GM23248 (cell line): Measurements from ENCODE around the gene LGALS8. TPM values are rescaled to one million over a fixed set of nuclear protein-coding genes. Genes with fewer than 3 reads are reported as not detected.

Experiments
- DNase-seq: peaks from one replicate; pipeline ENCODE4 v3.0.0-alpha.2; 2015
- H2AFZ ChIP-seq: fragments of 200-600 bp; sonication (generic); 2 replicates; pipeline ENCODE4 v1.6.1; 2016; ENCODE audit warnings: antibody characterized with exemption
- H3F3A ChIP-seq: fragments of 200-600 bp; sonication (generic); 2 replicates; pipeline ENCODE4 v1.6.1; 2016; ENCODE audit warnings: mild to moderate bottlenecking, antibody characterized with exemption, mixed run types; ENCODE audit not compliant: insufficient read depth
- H3K27ac ChIP-seq: fragments of 200-600 bp; sonication (generic); 2 replicates; pipeline ENCODE4 v1.5.1; 2016; ENCODE audit warnings: mild to moderate bottlenecking
- H3K27me3 ChIP-seq: fragments of 200-600 bp; sonication (generic); replicated peaks from 2 replicates; pipeline ENCODE4 v1.6.1; 2016; ENCODE audit warnings: mild to moderate bottlenecking; ENCODE audit not compliant: insufficient read depth
- H3K36me3 ChIP-seq: fragments of 200-600 bp; sonication (generic); 2 replicates; pipeline ENCODE4 v1.6.1; 2016; ENCODE audit warnings: low read depth, mild to moderate bottlenecking
- H3K4me1 ChIP-seq: fragments of 200-600 bp; sonication (generic); 2 replicates; pipeline ENCODE4 v1.6.1; 2016; ENCODE audit warnings: mild to moderate bottlenecking; ENCODE audit not compliant: insufficient read depth
- H3K4me2 ChIP-seq: fragments of 200-600 bp; sonication (generic); one replicate; pipeline ENCODE4 v1.6.1; 2016; ENCODE audit warnings: mild to moderate bottlenecking; ENCODE audit not compliant: unreplicated experiment
- H3K4me3 ChIP-seq: fragments of 200-600 bp; sonication (generic); 2 replicates; pipeline ENCODE4 v1.5.1; 2016; ENCODE audit warnings: mild to moderate bottlenecking
- H3K79me2 ChIP-seq: fragments of 200-600 bp; sonication (generic); 2 replicates; pipeline ENCODE4 v1.6.1; 2016; ENCODE audit warnings: mild to moderate bottlenecking; ENCODE audit not compliant: insufficient read depth
- H3K9ac ChIP-seq: fragments of 200-600 bp; sonication (generic); 2 replicates; pipeline ENCODE4 v1.6.1; 2016; ENCODE audit warnings: mild to moderate bottlenecking
- H3K9me2 ChIP-seq: fragments of 200-600 bp; sonication (generic); 2 replicates; pipeline ENCODE4 v1.6.1; 2016; ENCODE audit warnings: mixed run types, mild to moderate bottlenecking, moderate library complexity; ENCODE audit not compliant: insufficient read depth
- H3K9me3 ChIP-seq: fragments of 200-600 bp; sonication (generic); one replicate; pipeline ENCODE4 v1.6.1; 2017; ENCODE audit warnings: low read depth
- H4K20me1 ChIP-seq: fragments of 200-600 bp; sonication (generic); 2 replicates; pipeline ENCODE4 v1.6.0; 2016; ENCODE audit not compliant: insufficient read depth
- EZH2 ChIP-seq: fragments of 200-600 bp; sonication (generic); IDR thresholded peaks from 2 replicates; pipeline ENCODE4 v1.6.1; 2018; ENCODE audit warnings: antibody characterized with exemption, mild to moderate bottlenecking; ENCODE audit not compliant: insufficient read depth, poor library complexity, severe bottlenecking
- EZH2phosphoT487 ChIP-seq: fragments of 200-600 bp; sonication (generic); IDR thresholded peaks from 2 replicates; pipeline ENCODE4 v1.6.1; 2018; ENCODE audit warnings: antibody characterized with exemption, moderate library complexity, mild to moderate bottlenecking, low read depth; ENCODE audit not compliant: insufficient read depth
- WGBS, 2 experiments: methylation state at CpG; one replicate each; pipeline ENCODE4 v1.1.6; 2015 to 2017; ENCODE audit warnings: low lambda C conversion rate in 2 of 2, low coverage in 1 of 2; ENCODE audit errors: missing lambda C conversion rate in 2 of 2; 5-methylcytosine and 5-hydroxymethylcytosine counted together
- in situ Hi-C: fragments of 300-500 bp; cut with MboI; formaldehyde crosslinking; loops from 2 replicates; pipeline ENCODE4 v1.15.0; 2020
- polyA plus RNA-seq: library from polyadenylated mRNA; unstranded; fragments of >200 nt; fragmentation: Nextera tagmentation; extraction: Ambion mirVana; gene quantifications from 2 replicates; pipeline ENCODE4 v1.2.1, GENCODE V29; 2016
- total RNA-seq: library from RNA; depleted of rRNA; stranded (reverse); fragments of >200 nt; shearing (Covaris generic); gene quantifications from 2 replicates; pipeline ENCODE4 v1.2.3, GENCODE V29; 2014

Gene LGALS8
- total and polyA plus RNA-seq, 2 experiments from 2014 or later: 43.3 to 68.6 TPM

- no peaks in the 10 kb centered on the region for H3K79me2 ChIP-seq
- no peaks in the 10 kb centered on the region for H3K9me2 ChIP-seq
- WGBS, 2 experiments: 93 to 94% methylated on average over 7 of the region's 7 CpGs
- no peaks in the 10 kb centered on the region for H3F3A ChIP-seq
- H3K36me3 ChIP-seq: peaks cover 68% of the 10 kb centered on the region
- in situ Hi-C loops: no loop called here
- H3K4me1 ChIP-seq: no peaks in the 10 kb centered on the region
- H3K9ac ChIP-seq: no peak overlapping the region
- H3K4me2 ChIP-seq: no peak overlapping the region
- H3K4me3 ChIP-seq: no peak overlapping the region
- H2AFZ ChIP-seq: no peak overlapping the region
- H3K27me3 ChIP-seq: no peaks in the 10 kb centered on the region
- TF ChIP-seq EZH2: no peak
- TF ChIP-seq EZH2phosphoT487: no peak
- no peak overlapping the region for H3K27ac ChIP-seq
- no peaks in the 10 kb centered on the region for H3K9me3 ChIP-seq
- no peak for DNase-seq
- H4K20me1 ChIP-seq: no peaks in the 10 kb centered on the region
Measured at GRCh38 chr1:236560213-236560771, 36.5 kb downstream of the LGALS8 start.

- in situ Hi-C loops: no loop called here
- Histone ChIP-seq H3K4me3 (no peak overlapping the region), H3K9me2 (no peaks in the 10 kb centered on the region), H3F3A (no peaks in the 10 kb centered on the region), H2AFZ (no peak overlapping the region), H3K79me2 (no peaks in the 10 kb centered on the region), H3K36me3 (peaks cover 69% of the 10 kb centered on the region), H4K20me1 (no peaks in the 10 kb centered on the region), H3K4me2 (no peak overlapping the region), H3K27ac (no peak overlapping the region), H3K9ac (no peak overlapping the region), H3K27me3 (no peaks in the 10 kb centered on the region), H3K4me1 (no peaks in the 10 kb centered on the region), H3K9me3 (no peaks in the 10 kb centered on the region)
- DNase-seq: no peak
- TF ChIP-seq EZH2phosphoT487 (no peak), EZH2 (no peak)
- WGBS, 2 experiments: 72 to 73% methylated on average over 2 of the region's 2 CpGs
Measured at GRCh38 chr1:236561976-236562375, 38.2 kb downstream of the LGALS8 start.

GRCh38 chr1:236565530-236565929, 41.7 kb downstream of the LGALS8 start:
- DNase-seq: no peak
- no peaks in the 10 kb centered on the region for H3K27me3 ChIP-seq
- TF ChIP-seq EZH2phosphoT487 (no peak), EZH2 (no peak)
- H4K20me1 ChIP-seq: no peaks in the 10 kb centered on the region
- no peak overlapping the region for H3K9ac ChIP-seq
- 95 to 96% methylated on average over 5 of the region's 5 CpGs for WGBS, 2 experiments
- no peak overlapping the region for H3K4me2 ChIP-seq
- H3K36me3 ChIP-seq: peaks cover 83% of the 10 kb centered on the region
- no peak overlapping the region for H3K4me3 ChIP-seq
- H3K27ac ChIP-seq: no peak overlapping the region
- H3K4me1 ChIP-seq: 0 out of 2 replicates have a peak, but pooled peaks cover 6% of the 10 kb centered on the region
- H3K79me2 ChIP-seq: no peaks in the 10 kb centered on the region
- H3K9me3 ChIP-seq: no peaks in the 10 kb centered on the region
- H3K9me2 ChIP-seq: no peaks in the 10 kb centered on the region
- H3F3A ChIP-seq: no peaks in the 10 kb centered on the region
- in situ Hi-C loops: no loop called here
- H2AFZ ChIP-seq: no peak overlapping the region

GRCh38 chr1:236568285-236568894, 44.6 kb downstream of the LGALS8 start:
- Histone ChIP-seq H3K4me3 (no peak overlapping the region), H3K4me1 (0 out of 2 replicates have a peak, but pooled peaks cover 6% of the 10 kb centered on the region), H3K9me3 (no peaks in the 10 kb centered on the region), H3K36me3 (peaks cover 86% of the 10 kb centered on the region), H3K4me2 (no peak overlapping the region), H3K27me3 (no peaks in the 10 kb centered on the region), H3K79me2 (0 out of 2 replicates have a peak, but pooled peaks cover 5% of the 10 kb centered on the region), H3K27ac (peak overlapping the region; percentile 26; the same call in 1 of the 2 replicates), H3F3A (no peaks in the 10 kb centered on the region), H3K9ac (no peak overlapping the region), H4K20me1 (no peaks in the 10 kb centered on the region), H3K9me2 (no peaks in the 10 kb centered on the region), H2AFZ (no peak overlapping the region)
- TF ChIP-seq EZH2phosphoT487 (no peak), EZH2 (no peak)
- DNase-seq: peak; percentile 32
- WGBS, 2 experiments: 79 to 83% methylated on average over 2 of the region's 2 CpGs
- in situ Hi-C loops: no loop called here
